WTC11 (cell line): Measurements from ENCODE around the gene IL31. TPM values are rescaled to one million over a fixed set of nuclear protein-coding genes. Genes with fewer than 3 reads are reported as not detected.
A peak's percentile ranks its signal among the peaks of the same experiment; 100 is the strongest.

Source experiments
- ATAC-seq: fragments of 200-7000 bp; cut with Tn5 transposase; 2 replicates; pipeline ENCODE4 v1.10.0; 2021; ENCODE audit warnings: mild to moderate bottlenecking, moderate library complexity
- CTCF ChIA-PET: fragments of 300-600 bp; sonication (Branson Sonifier 250); formaldehyde crosslinking; loops from one replicate; lab custom pipeline; 2021; ENCODE audit warnings: antibody characterized with exemption; lab: Charles Lee
- POLR2A ChIA-PET: fragments of 350-600 bp; sonication (Branson Sonifier 250); formaldehyde crosslinking; loops from one replicate; lab custom pipeline; 2021; ENCODE audit warnings: antibody characterized with exemption; lab: Charles Lee
- DNase-seq: peaks from one replicate; pipeline ENCODE4 v3.0.0; 2021; ENCODE audit warnings: low spot score
- H3K27ac Mint-ChIP-seq: 2 replicates; pipeline ENCODE4 v1.8.0; 2021; ENCODE audit warnings: mixed read lengths
- H3K27me3 Mint-ChIP-seq: 2 replicates; pipeline ENCODE4 v1.8.0; 2021; ENCODE audit warnings: low read depth, mild to moderate bottlenecking, moderate library complexity, mixed read lengths
- H3K36me3 Mint-ChIP-seq: 2 replicates; pipeline ENCODE4 v1.8.0; 2021; ENCODE audit warnings: mixed read lengths
- H3K4me1 Mint-ChIP-seq: 2 replicates; pipeline ENCODE4 v1.8.0; 2022; ENCODE audit warnings: mixed read lengths
- H3K4me3 Mint-ChIP-seq: 2 replicates; pipeline ENCODE4 v1.8.0; 2021; ENCODE audit warnings: mild to moderate bottlenecking, moderate library complexity, mixed read lengths
- H3K9me3 Mint-ChIP-seq: 2 replicates; pipeline ENCODE4 v1.8.0; 2021; ENCODE audit warnings: mixed read lengths
- E2F5 ChIP-seq: sonication (generic); formaldehyde crosslinking; IDR thresholded peaks from 2 replicates; pipeline ENCODE4 v1.8.1; 2022; ENCODE audit warnings: mild to moderate bottlenecking, moderate library complexity, missing genetic modification reagents
- FOXP1 ChIP-seq: sonication (generic); formaldehyde crosslinking; IDR thresholded peaks from 2 replicates; pipeline ENCODE4 v1.8.0; 2022; ENCODE audit warnings: missing genetic modification reagents, mild to moderate bottlenecking, moderate library complexity, borderline replicate concordance
- GRHL2 ChIP-seq: fragments of 250-450 bp; sonication (Bioruptor Pico); IDR thresholded peaks from 2 replicates; pipeline ENCODE4 v1.8.0; 2022; ENCODE audit warnings: mild to moderate bottlenecking, moderate library complexity; ENCODE audit not compliant: insufficient replicate concordance, severe bottlenecking
- PRDM15 ChIP-seq: sonication (generic); formaldehyde crosslinking; IDR thresholded peaks from 2 replicates; pipeline ENCODE4 v1.8.0; 2022; ENCODE audit warnings: missing genetic modification reagents
- PRRX2 ChIP-seq: fragments of 250-450 bp; sonication (Bioruptor Pico); IDR thresholded peaks from 2 replicates; pipeline ENCODE4 v1.8.0; 2021; ENCODE audit warnings: mild to moderate bottlenecking
- STAT6 ChIP-seq: sonication (generic); formaldehyde crosslinking; conservative IDR thresholded peaks from 2 replicates; pipeline ENCODE4 v1.8.1; 2023; ENCODE audit warnings: mild to moderate bottlenecking, low read depth, missing genetic modification reagents, moderate library complexity
- TCF7 ChIP-seq: sonication (generic); formaldehyde crosslinking; IDR thresholded peaks from 2 replicates; pipeline ENCODE4 v1.8.0; 2022; ENCODE audit warnings: mild to moderate bottlenecking, low read depth, missing genetic modification reagents, moderate library complexity
- ZBTB21 ChIP-seq: sonication (generic); formaldehyde crosslinking; IDR thresholded peaks from 2 replicates; pipeline ENCODE4 v1.8.1; 2023; ENCODE audit warnings: mild to moderate bottlenecking, missing genetic modification reagents, borderline replicate concordance
- ZBTB43 ChIP-seq: sonication (generic); formaldehyde crosslinking; IDR thresholded peaks from 2 replicates; pipeline ENCODE4 v1.8.1; 2023; ENCODE audit warnings: mild to moderate bottlenecking, missing genetic modification reagents
- ZMAT4 ChIP-seq: fragments of 250-450 bp; sonication (Bioruptor Pico); IDR thresholded peaks from 2 replicates; pipeline ENCODE4 v1.9.0; 2021; ENCODE audit warnings: mild to moderate bottlenecking
- ZNF281 ChIP-seq: sonication (generic); formaldehyde crosslinking; IDR thresholded peaks from 2 replicates; pipeline ENCODE4 v1.8.0; 2023; ENCODE audit warnings: mild to moderate bottlenecking, missing genetic modification reagents
- ZNF416 ChIP-seq: fragments of 250-450 bp; sonication (Bioruptor Pico); IDR thresholded peaks from 2 replicates; pipeline ENCODE4 v1.9.0; 2021; ENCODE audit warnings: mild to moderate bottlenecking, inconsistent platforms
- ZNF671 ChIP-seq: fragments of 250-450 bp; sonication (Bioruptor Pico); IDR thresholded peaks from 2 replicates; pipeline ENCODE4 v1.8.0; 2021; ENCODE audit warnings: mild to moderate bottlenecking
- ZSCAN18 ChIP-seq: fragments of 250-450 bp; sonication (Bioruptor Pico); IDR thresholded peaks from 2 replicates; pipeline ENCODE4 v2.1.2; 2022; ENCODE audit warnings: mild to moderate bottlenecking, moderate library complexity
- total RNA-seq: library from RNA; stranded (reverse); gene quantifications from 3 replicates; pipeline ENCODE4 v1.2.3, GENCODE V29; 2021

The IL31 gene
- total RNA-seq, 1 experiment from 2014 or later: not detected

- TF ChIP-seq ZBTB21 (CRISPR knock-in tag) (no peak), E2F5 (no peak), TCF7 (CRISPR knock-in tag) (no peak), GRHL2 (CRISPR knock-in tag) (no peak), ZNF671 (CRISPR knock-in tag) (no peak), ZSCAN18 (CRISPR knock-in tag) (no peak)
These were observed 38.5 kb downstream of the IL31 start (continued) for GRCh38 chr12:122135437-122136031.

- H3K4me1 Mint-ChIP-seq: 0 out of 2 replicates have a peak, but pooled peaks cover 6% of the 10 kb centered on the region
- H3K9me3 Mint-ChIP-seq: no peaks in the 10 kb centered on the region
- TF ChIP-seq ZBTB43 (CRISPR knock-in tag) (no peak), FOXP1 (CRISPR knock-in tag) (no peak), ZNF281 (no peak), PRRX2 (CRISPR knock-in tag) (no peak), ZNF416 (CRISPR knock-in tag) (no peak), STAT6 (CRISPR knock-in tag) (no peak), PRDM15 (CRISPR knock-in tag) (no peak), ZMAT4 (CRISPR knock-in tag) (no peak)
- peaks cover 24% of the 10 kb centered on the region for H3K36me3 Mint-ChIP-seq
- POLR2A ChIA-PET: no interaction called here
- DNase-seq (peak; percentile 63), ATAC-seq (peak; percentile 9)
- H3K4me3 Mint-ChIP-seq: no peak overlapping the region
- CTCF ChIA-PET: interaction anchor here (0.8 to 1.5 kb wide), 7 partner anchors 9 to 79 kb away, joined by 3 to 9 read pairs (median 5); partner anchors contain the start of gene B3GNT4
- no peaks in the 10 kb centered on the region for H3K27me3 Mint-ChIP-seq
- H3K27ac Mint-ChIP-seq: no peak overlapping the region
These were observed 40.6 kb downstream of the IL31 start for GRCh38 chr12:122133192-122133950.
